SKM-1 treated with dmso at 0.1 percent for 144 hours (cell line): ENCODE results near the gene APLP1.
"Not testable (repeated sequence)": the region's sequence is repeated elsewhere in the genome, so short reads cannot be mapped to it uniquely, and the experiment has no call there.

ENCODE experiments used
- DNase-seq: peaks from one replicate; lab custom pipeline; 2025; ENCODE audit not compliant: unreplicated experiment; lab: John Stamatoyannopoulos, UW

The APLP1 gene

GRCh38 chr19:35852029-35852780 lies 16.2 kb upstream of the APLP1 start, which contains the start of gene NPHS1:
Gene NPHS1, minus strand, starts transcription at chr19:35852504. Its CDS starts 667 bp downstream, at chr19:35851837.
- DNase-seq: no peak

- DNase-seq: no peak
These were observed 15.2 kb upstream of the APLP1 start for GRCh38 chr19:35853038-35853756.

GRCh38 chr19:35856546-35857149 lies 11.7 kb upstream of the APLP1 start, which contains the start of gene KIRREL2:
Gene KIRREL2, plus strand, starts transcription at chr19:35856911. Its CDS starts 209 bp downstream, at chr19:35857120.
- no peak for DNase-seq

- DNase-seq: no peak
These were observed 10.1 kb upstream of the APLP1 start for GRCh38 chr19:35858311-35858710.

GRCh38 chr19:35859414-35859813 lies 9.0 kb upstream of the APLP1 start:
- DNase-seq: no peak

GRCh38 chr19:35860436-35860817 lies 7.9 kb upstream of the APLP1 start:
- DNase-seq: no peak

GRCh38 chr19:35860818-35861639 lies 7.3 kb upstream of the APLP1 start:
- no peak for DNase-seq

- no peak for DNase-seq
These were observed 6.7 kb upstream of the APLP1 start for GRCh38 chr19:35861640-35862160.

- DNase-seq: no peak
These were observed 5.8 kb upstream of the APLP1 start for GRCh38 chr19:35862528-35862927.

GRCh38 chr19:35863018-35863417 lies 5.4 kb upstream of the APLP1 start:
- no peak for DNase-seq

GRCh38 chr19:35868823-35869326 lies 501 bp downstream of the APLP1 start:
- no peak for DNase-seq

GRCh38 chr19:35869327-35870123 lies 1.2 kb downstream of the APLP1 start:
- DNase-seq: peak; percentile 53

GRCh38 chr19:35870124-35870736 lies 1.9 kb downstream of the APLP1 start:
- not testable (repeated sequence) for DNase-seq

- DNase-seq: no peak
These were observed 2.4 kb downstream of the APLP1 start for GRCh38 chr19:35870798-35871197.

- DNase-seq: no peak
These were observed 3.2 kb downstream of the APLP1 start for GRCh38 chr19:35871611-35872010.

GRCh38 chr19:35872180-35872579 lies 3.8 kb downstream of the APLP1 start:
- DNase-seq: no peak

GRCh38 chr19:35874392-35874930 lies 6.1 kb downstream of the APLP1 start:
- DNase-seq: no peak

GRCh38 chr19:35879068-35879467 lies 10.7 kb downstream of the APLP1 start:
- DNase-seq: no peak

GRCh38 chr19:35879770-35880317 lies 11.5 kb downstream of the APLP1 start:
- peak; percentile 45 for DNase-seq
